Kidney epithelial cell (primary cell): ENCODE results near the gene FAM221A. TPM values are rescaled to one million over a fixed set of nuclear protein-coding genes. Genes with fewer than 3 reads are reported as not detected.

Experiments used
- DNase-seq: peaks from one replicate; pipeline ENCODE4 v3.0.0-alpha.2; 2010; ENCODE audit warnings: low read depth
- H3K27me3 ChIP-seq: 2 replicates; pipeline ENCODE4 v1.6.0; 2011; ENCODE audit warnings: low read length; ENCODE audit not compliant: control insufficient read depth, insufficient read depth
- H3K36me3 ChIP-seq: 2 replicates; pipeline ENCODE4 v1.5.1; 2011; ENCODE audit warnings: low read length; ENCODE audit not compliant: control insufficient read depth, insufficient read depth
- H3K4me3 ChIP-seq: 2 replicates; pipeline ENCODE4 v1.5.1; 2011; ENCODE audit warnings: low read depth, mild to moderate bottlenecking, control low read depth, low read length
- CTCF ChIP-seq: IDR thresholded peaks from 2 replicates; pipeline ENCODE4 v1.5.1; 2011; ENCODE audit warnings: mild to moderate bottlenecking, moderate library complexity, low read length, control low read depth, inconsistent platforms; ENCODE audit not compliant: insufficient read depth, poor library complexity, severe bottlenecking
- total RNA-seq: library from RNA; depleted of rRNA; stranded (reverse); fragments of >200 nt; gene quantifications from 2 replicates; pipeline ENCODE4 v1.2.3, GENCODE V29; 2015

The FAM221A gene
- total RNA-seq, 1 donor from 2014 or later: 15.5 TPM

GRCh38 chr7:23710000-23710399 lies 30.0 kb downstream of the FAM221A start, which contains the start of gene STK31:
Gene STK31 (plus strand): TSS chr7:23710219. CDS start chr7:23710286, 67 bp downstream.
- H3K27me3 ChIP-seq: no peaks in the 10 kb centered on the region
- DNase-seq: no peak
- TF ChIP-seq CTCF: no peak
- H3K4me3 ChIP-seq: no peak within 1 kb of the TSS
- H3K36me3 ChIP-seq: no peaks in the 10 kb centered on the region

GRCh38 chr7:23712368-23713284 lies 32.6 kb downstream of the FAM221A start:
- Histone ChIP-seq H3K27me3 (no peaks in the 10 kb centered on the region), H3K36me3 (no peaks in the 10 kb centered on the region), H3K4me3 (no peak overlapping the region)
- peak; percentile 33 for TF ChIP-seq CTCF
- no peak for DNase-seq

GRCh38 chr7:23713285-23714149 lies 33.5 kb downstream of the FAM221A start:
- no peak overlapping the region for H3K4me3 ChIP-seq
- TF ChIP-seq CTCF: no peak
- peak; percentile 77 for DNase-seq
- H3K27me3 ChIP-seq: no peaks in the 10 kb centered on the region
- H3K36me3 ChIP-seq: no peaks in the 10 kb centered on the region

GRCh38 chr7:23714150-23714464 lies 34.1 kb downstream of the FAM221A start:
- Histone ChIP-seq H3K4me3 (no peak overlapping the region), H3K27me3 (no peaks in the 10 kb centered on the region), H3K36me3 (no peaks in the 10 kb centered on the region)
- no peak for DNase-seq
- TF ChIP-seq CTCF: no peak

GRCh38 chr7:23714579-23714978 lies 34.6 kb downstream of the FAM221A start:
- Histone ChIP-seq H3K4me3 (no peak overlapping the region), H3K27me3 (no peaks in the 10 kb centered on the region), H3K36me3 (no peaks in the 10 kb centered on the region)
- no peak for DNase-seq
- TF ChIP-seq CTCF: no peak
